ENCODE results near the gene LAIR2. TPM values are rescaled to one million over a fixed set of nuclear protein-coding genes. Genes with fewer than 3 reads are reported as not detected.
A peak's percentile ranks its signal among the peaks of the same experiment; 100 is the strongest.

Gene LAIR2
- total and polyA plus RNA-seq, 2 of the 13 experiments (the other 11 are each of a cell fraction or from before 2014, with no cell fraction given) = 1.3 to 1.9 TPM

DNA sequence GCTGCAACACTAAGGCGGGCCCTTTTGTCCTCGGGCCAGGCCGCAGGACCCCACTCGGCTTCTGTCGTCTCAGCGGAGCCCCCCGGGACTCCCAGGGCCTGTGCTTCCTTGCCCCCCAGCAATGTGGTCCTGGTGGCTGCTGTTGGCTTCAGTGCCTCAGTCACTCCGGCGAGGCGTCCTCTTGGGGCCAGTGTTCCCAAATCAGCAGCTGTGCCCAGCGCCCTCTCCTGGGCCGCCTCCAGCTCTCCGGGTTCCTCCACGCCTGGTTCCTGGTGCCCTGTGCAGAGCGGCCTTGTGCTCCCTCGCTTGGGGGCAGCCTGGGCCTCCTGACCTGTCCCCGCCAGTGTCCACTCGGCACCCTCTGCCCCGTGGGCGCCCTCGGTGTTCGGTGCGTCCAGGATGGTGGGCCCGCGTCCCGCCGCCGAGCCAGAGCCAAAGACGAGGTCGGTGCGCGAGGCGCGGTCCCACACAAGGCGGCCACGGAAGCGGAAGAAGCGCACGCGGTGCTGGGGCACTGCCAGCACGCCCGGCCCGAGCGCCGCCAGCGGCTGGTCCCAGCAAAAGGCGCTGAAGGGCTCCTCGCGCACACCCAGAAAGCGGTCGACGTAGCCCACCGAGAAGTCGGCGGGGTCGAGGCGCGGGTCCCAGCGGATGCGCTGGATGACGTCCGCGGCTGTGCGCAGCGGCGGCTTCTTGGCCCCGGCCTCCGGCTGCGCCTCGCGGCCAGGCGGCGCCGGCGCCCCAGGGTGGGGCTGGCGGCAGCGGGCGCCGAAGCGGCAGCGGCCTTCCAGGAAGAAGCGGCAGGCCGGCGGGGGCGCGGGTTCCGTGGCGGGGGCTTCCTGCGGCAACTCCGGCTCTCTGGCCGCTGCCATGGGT, 39.7 kb upstream of the LAIR2 start (continued):
- peak; percentile 79; the same call in 1 of the 2 replicates for TF ChIP-seq ZNF552 (CRISPR knock-in tag; IDR thresholded peaks at IDR 0.05; ENCODE audit: borderline replicate concordance)
- TF ChIP-seq POLR2G (IDR thresholded peaks at IDR 0.05; ENCODE audit: low read depth, low read length) = no peak; the same call in none of the 2 replicates
- TF ChIP-seq ZKSCAN5 (CRISPR knock-in tag; IDR thresholded peaks at IDR 0.05) = no peak
- TF ChIP-seq CENPX (CRISPR knock-in tag; IDR thresholded peaks at IDR 0.05) = no peak
- peak; percentile 50; the same call in 1 of the 2 replicates for TF ChIP-seq HDAC1 (CRISPR knock-in tag; IDR thresholded peaks at IDR 0.05)
- TF ChIP-seq ZSCAN12 (CRISPR knock-in tag; IDR thresholded peaks at IDR 0.05) = peak; percentile 26; the same call in 1 of the 2 replicates
- no peak; the same call in 1 of the 2 replicates for TF ChIP-seq ZNF235 (CRISPR knock-in tag; IDR thresholded peaks at IDR 0.05; ENCODE audit: borderline replicate concordance)
- TF ChIP-seq ZNF530 (CRISPR knock-in tag; IDR thresholded peaks at IDR 0.05; ENCODE audit: low read depth) = peak; percentile 45; the same call in 1 of the 2 replicates
- TF ChIP-seq, protein P1, sequence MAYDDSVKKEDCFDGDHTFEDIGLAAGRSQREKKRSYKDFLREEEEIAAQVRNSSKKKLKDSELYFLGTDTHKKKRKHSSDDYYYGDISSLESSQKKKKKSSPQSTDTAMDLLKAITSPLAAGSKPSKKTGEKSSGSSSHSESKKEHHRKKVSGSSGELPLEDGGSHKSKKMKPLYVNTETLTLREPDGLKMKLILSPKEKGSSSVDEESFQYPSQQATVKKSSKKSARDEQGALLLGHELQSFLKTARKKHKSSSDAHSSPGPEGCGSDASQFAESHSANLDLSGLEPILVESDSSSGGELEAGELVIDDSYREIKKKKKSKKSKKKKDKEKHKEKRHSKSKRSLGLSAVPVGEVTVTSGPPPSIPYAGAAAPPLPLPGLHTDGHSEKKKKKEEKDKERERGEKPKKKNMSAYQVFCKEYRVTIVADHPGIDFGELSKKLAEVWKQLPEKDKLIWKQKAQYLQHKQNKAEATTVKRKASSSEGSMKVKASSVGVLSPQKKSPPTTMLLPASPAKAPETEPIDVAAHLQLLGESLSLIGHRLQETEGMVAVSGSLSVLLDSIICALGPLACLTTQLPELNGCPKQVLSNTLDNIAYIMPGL (CRISPR knock-in tag; IDR thresholded peaks at IDR 0.05; ENCODE audit: borderline replicate concordance in 1 of 2, low read depth in 1 of 2) = peak; percentile 45 to 89; a peak in 3 of 4 replicates
- TF ChIP-seq ZNF816 (CRISPR knock-in tag; IDR thresholded peaks at IDR 0.05; ENCODE audit: borderline replicate concordance) = no peak
- TF ChIP-seq RNF2 (conservative IDR thresholded peaks at IDR 0.05; ENCODE audit: low read depth) = peak; percentile 61
- peak; percentile 80; the same call in 1 of the 2 replicates for TF ChIP-seq MTF2 (CRISPR knock-in tag; IDR thresholded peaks at IDR 0.05; ENCODE audit: borderline replicate concordance)
- TF ChIP-seq, protein P2, sequence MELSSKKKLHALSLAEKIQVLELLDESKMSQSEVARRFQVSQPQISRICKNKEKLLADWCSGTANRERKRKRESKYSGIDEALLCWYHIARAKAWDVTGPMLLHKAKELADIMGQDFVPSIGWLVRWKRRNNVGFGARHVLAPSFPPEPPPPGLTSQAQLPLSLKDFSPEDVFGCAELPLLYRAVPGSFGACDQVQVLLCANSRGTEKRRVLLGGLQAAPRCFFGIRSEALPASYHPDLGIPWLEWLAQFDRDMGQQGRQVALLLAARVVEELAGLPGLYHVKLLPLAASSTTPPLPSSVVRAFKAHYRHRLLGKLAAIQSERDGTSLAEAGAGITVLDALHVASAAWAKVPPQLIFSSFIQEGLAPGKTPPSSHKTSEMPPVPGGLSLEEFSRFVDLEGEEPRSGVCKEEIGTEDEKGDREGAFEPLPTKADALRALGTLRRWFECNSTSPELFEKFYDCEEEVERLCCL (CRISPR knock-in tag; IDR thresholded peaks at IDR 0.05; ENCODE audit: borderline replicate concordance) = no peak
- TF ChIP-seq ZNF124 (CRISPR knock-in tag; IDR thresholded peaks at IDR 0.05) = no peak; the same call in 1 of the 2 replicates
- peak; percentile 70 for TF ChIP-seq ZNF768 (CRISPR knock-in tag; IDR thresholded peaks at IDR 0.05)
- TF ChIP-seq FOXP1 (IDR thresholded peaks at IDR 0.05) = no peak
- no peak for TF ChIP-seq FOXP1 (CRISPR knock-in tag; IDR thresholded peaks at IDR 0.05)
- TF ChIP-seq TBL1XR1 (IDR thresholded peaks at IDR 0.05; ENCODE audit: borderline replicate concordance, low read length, partially characterized antibody) = no peak
- TF ChIP-seq NFE2L1 (CRISPR knock-in tag; IDR thresholded peaks at IDR 0.05; ENCODE audit: borderline replicate concordance) = peak; percentile 55; the same call in 1 of the 2 replicates
- TF ChIP-seq ADNP (CRISPR knock-in tag; IDR thresholded peaks at IDR 0.05) = no peak
- TF ChIP-seq, protein P3, sequence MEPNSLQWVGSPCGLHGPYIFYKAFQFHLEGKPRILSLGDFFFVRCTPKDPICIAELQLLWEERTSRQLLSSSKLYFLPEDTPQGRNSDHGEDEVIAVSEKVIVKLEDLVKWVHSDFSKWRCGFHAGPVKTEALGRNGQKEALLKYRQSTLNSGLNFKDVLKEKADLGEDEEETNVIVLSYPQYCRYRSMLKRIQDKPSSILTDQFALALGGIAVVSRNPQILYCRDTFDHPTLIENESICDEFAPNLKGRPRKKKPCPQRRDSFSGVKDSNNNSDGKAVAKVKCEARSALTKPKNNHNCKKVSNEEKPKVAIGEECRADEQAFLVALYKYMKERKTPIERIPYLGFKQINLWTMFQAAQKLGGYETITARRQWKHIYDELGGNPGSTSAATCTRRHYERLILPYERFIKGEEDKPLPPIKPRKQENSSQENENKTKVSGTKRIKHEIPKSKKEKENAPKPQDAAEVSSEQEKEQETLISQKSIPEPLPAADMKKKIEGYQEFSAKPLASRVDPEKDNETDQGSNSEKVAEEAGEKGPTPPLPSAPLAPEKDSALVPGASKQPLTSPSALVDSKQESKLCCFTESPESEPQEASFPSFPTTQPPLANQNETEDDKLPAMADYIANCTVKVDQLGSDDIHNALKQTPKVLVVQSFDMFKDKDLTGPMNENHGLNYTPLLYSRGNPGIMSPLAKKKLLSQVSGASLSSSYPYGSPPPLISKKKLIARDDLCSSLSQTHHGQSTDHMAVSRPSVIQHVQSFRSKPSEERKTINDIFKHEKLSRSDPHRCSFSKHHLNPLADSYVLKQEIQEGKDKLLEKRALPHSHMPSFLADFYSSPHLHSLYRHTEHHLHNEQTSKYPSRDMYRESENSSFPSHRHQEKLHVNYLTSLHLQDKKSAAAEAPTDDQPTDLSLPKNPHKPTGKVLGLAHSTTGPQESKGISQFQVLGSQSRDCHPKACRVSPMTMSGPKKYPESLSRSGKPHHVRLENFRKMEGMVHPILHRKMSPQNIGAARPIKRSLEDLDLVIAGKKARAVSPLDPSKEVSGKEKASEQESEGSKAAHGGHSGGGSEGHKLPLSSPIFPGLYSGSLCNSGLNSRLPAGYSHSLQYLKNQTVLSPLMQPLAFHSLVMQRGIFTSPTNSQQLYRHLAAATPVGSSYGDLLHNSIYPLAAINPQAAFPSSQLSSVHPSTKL (CRISPR knock-in tag; IDR thresholded peaks at IDR 0.05) = peak; percentile 17; the same call in 1 of the 2 replicates
- TF ChIP-seq ZSCAN25 (CRISPR knock-in tag; IDR thresholded peaks at IDR 0.05) = no peak
- 0 out of 2 replicates have a peak, but pooled peaks have one; percentile 36 for TF ChIP-seq MIER3 (CRISPR knock-in tag; IDR thresholded peaks at IDR 0.05; ENCODE audit: borderline replicate concordance)
